Measurements from ENCODE around the gene CMTM3. TPM values are rescaled to one million over a fixed set of nuclear protein-coding genes. Genes with fewer than 3 reads are reported as not detected.

The CMTM3 gene
- total RNA-seq, 1 experiment from 2014 or later, result 25.5 TPM

DNA sequence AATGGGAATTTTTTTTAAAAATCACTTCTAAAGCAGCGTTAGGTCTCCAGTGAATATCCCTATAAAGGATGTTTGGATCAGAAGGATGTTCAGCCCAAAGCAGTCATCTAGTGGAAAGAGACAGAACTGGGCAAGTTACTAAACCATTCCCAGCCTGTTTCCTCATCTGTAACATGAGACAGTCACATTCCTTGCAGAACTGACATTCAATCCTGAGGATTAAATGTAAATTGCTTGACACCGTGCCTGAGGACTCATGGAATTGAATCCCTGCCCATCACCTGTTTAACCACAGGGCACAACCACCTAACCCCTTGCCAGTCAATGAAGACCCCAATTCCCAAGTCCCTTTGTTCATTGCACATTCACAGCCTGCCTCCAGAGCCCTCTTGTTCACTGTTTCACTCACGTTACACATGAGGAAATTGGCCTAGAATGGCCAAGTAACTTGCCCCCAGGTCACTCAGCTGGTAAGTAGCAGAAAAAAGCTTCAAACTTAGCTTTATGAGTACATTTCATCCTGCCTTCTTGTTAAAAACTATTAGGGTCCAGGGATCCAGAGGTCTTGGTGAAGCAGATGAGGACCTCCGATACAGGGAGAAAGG is 23.8 kb upstream of the CMTM3 start:
- Mint-ChIP-seq H3K9me3 (ENCODE audit: unreplicated experiment) (no peaks in the 10 kb centered on the region), H3K4me3 (ENCODE audit: unreplicated experiment) (no peak overlapping the region), H3K36me3 (ENCODE audit: insufficient read depth, unreplicated experiment) (no peaks in the 10 kb centered on the region), H3K4me1 (ENCODE audit: low read depth, unreplicated experiment) (no peaks in the 10 kb centered on the region), H3K27ac (ENCODE audit: unreplicated experiment) (no peak overlapping the region), H3K27me3 (ENCODE audit: insufficient read depth, unreplicated experiment) (peaks cover 3% of the 10 kb centered on the region)
- intact Hi-C loops (cut with micrococcal nuclease; ENCODE audit: unreplicated experiment), result no loop called here
- peaks cover 9% of the 10 kb centered on the region; the same call in 1 of the 2 replicates for H3K4me1 ChIP-seq
- no TSS peak for BruUV-seq (replicated peaks)
- no peak for DNase-seq
- TF ChIP-seq, protein P1, sequence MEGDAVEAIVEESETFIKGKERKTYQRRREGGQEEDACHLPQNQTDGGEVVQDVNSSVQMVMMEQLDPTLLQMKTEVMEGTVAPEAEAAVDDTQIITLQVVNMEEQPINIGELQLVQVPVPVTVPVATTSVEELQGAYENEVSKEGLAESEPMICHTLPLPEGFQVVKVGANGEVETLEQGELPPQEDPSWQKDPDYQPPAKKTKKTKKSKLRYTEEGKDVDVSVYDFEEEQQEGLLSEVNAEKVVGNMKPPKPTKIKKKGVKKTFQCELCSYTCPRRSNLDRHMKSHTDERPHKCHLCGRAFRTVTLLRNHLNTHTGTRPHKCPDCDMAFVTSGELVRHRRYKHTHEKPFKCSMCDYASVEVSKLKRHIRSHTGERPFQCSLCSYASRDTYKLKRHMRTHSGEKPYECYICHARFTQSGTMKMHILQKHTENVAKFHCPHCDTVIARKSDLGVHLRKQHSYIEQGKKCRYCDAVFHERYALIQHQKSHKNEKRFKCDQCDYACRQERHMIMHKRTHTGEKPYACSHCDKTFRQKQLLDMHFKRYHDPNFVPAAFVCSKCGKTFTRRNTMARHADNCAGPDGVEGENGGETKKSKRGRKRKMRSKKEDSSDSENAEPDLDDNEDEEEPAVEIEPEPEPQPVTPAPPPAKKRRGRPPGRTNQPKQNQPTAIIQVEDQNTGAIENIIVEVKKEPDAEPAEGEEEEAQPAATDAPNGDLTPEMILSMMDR (IDR thresholded peaks at IDR 0.05; ENCODE audit: insufficient read depth in 1 of 2, low read depth in 1 of 2, low read length in 1 of 2, severe bottlenecking in 1 of 2, unreplicated experiment in 1 of 2), result no peak
- no peaks in the 10 kb centered on the region for H3K36me3 ChIP-seq (ENCODE audit: control insufficient read depth, insufficient read depth, low read length)
- ChIA-PET POLR2A (no interaction called here), CTCF (interaction anchor here (1.1 kb wide), 1 partner anchor 24 kb away, joined by 4 read pairs; the partner anchor contains the start of gene CMTM3)
- no peak overlapping the region for H3K4me3 ChIP-seq (ENCODE audit: low read depth, low read length)
- H3K9me3 ChIP-seq, result no peaks in the 10 kb centered on the region
- H3K27me3 ChIP-seq (replicated peaks; ENCODE audit: control insufficient read depth, insufficient read depth, low read length), result no peaks in the 10 kb centered on the region

GRCh38 chr16:66581246-66581952 is 23.1 kb upstream of the CMTM3 start:
- Histone ChIP-seq H3K4me3 (ENCODE audit: low read depth, low read length) (no peak overlapping the region), H3K36me3 (ENCODE audit: control insufficient read depth, insufficient read depth, low read length) (no peaks in the 10 kb centered on the region), H3K9me3 (no peaks in the 10 kb centered on the region), H3K27me3 (replicated peaks; ENCODE audit: control insufficient read depth, insufficient read depth, low read length) (no peaks in the 10 kb centered on the region), H3K4me1 (peaks cover 9% of the 10 kb centered on the region; the same call in 1 of the 2 replicates)
- CTCF ChIA-PET, result interaction anchor here (0.6 to 2.2 kb wide), 3 partner anchors 23 to 253 kb away, joined by 3 to 10 read pairs (median 4); partner anchors contain the start of gene CMTM3
- H3K27me3 Mint-ChIP-seq (ENCODE audit: insufficient read depth, unreplicated experiment), result peaks cover 3% of the 10 kb centered on the region
- POLR2A ChIA-PET, result no interaction called here
- intact Hi-C loops (cut with micrococcal nuclease; ENCODE audit: unreplicated experiment), result no loop called here
- DNase-seq, result no peak
- no peaks in the 10 kb centered on the region for H3K36me3 Mint-ChIP-seq (ENCODE audit: insufficient read depth, unreplicated experiment)
- no peaks in the 10 kb centered on the region for H3K4me1 Mint-ChIP-seq (ENCODE audit: low read depth, unreplicated experiment)
- TF ChIP-seq, protein P1 (IDR thresholded peaks at IDR 0.05; ENCODE audit: insufficient read depth in 1 of 2, low read depth in 1 of 2, low read length in 1 of 2, severe bottlenecking in 1 of 2, unreplicated experiment in 1 of 2), result no peak
- no TSS peak for BruUV-seq (replicated peaks)
- no peak overlapping the region for H3K4me3 Mint-ChIP-seq (ENCODE audit: unreplicated experiment)
- no peaks in the 10 kb centered on the region for H3K9me3 Mint-ChIP-seq (ENCODE audit: unreplicated experiment)
- no peak overlapping the region for H3K27ac Mint-ChIP-seq (ENCODE audit: unreplicated experiment)

- TF ChIP-seq, protein P1 (IDR thresholded peaks at IDR 0.05; ENCODE audit: insufficient read depth in 1 of 2, low read depth in 1 of 2, low read length in 1 of 2, severe bottlenecking in 1 of 2, unreplicated experiment in 1 of 2), result no peak
- Mint-ChIP-seq H3K27me3 (ENCODE audit: insufficient read depth, unreplicated experiment) (peaks cover 3% of the 10 kb centered on the region), H3K36me3 (ENCODE audit: insufficient read depth, unreplicated experiment) (no peaks in the 10 kb centered on the region), H3K27ac (ENCODE audit: unreplicated experiment) (no peak overlapping the region), H3K4me3 (ENCODE audit: unreplicated experiment) (no peak overlapping the region), H3K4me1 (ENCODE audit: low read depth, unreplicated experiment) (no peaks in the 10 kb centered on the region), H3K9me3 (ENCODE audit: unreplicated experiment) (no peaks in the 10 kb centered on the region)
- Histone ChIP-seq H3K4me3 (ENCODE audit: low read depth, low read length) (no peak overlapping the region), H3K27me3 (replicated peaks; ENCODE audit: control insufficient read depth, insufficient read depth, low read length) (no peaks in the 10 kb centered on the region), H3K9me3 (no peaks in the 10 kb centered on the region), H3K36me3 (ENCODE audit: control insufficient read depth, insufficient read depth, low read length) (no peaks in the 10 kb centered on the region), H3K4me1 (peaks cover 8% of the 10 kb centered on the region; the same call in 1 of the 2 replicates)
- CTCF ChIA-PET, result no interaction called here
- no TSS peak for BruUV-seq (replicated peaks)
- no peak for DNase-seq
- intact Hi-C loops (cut with micrococcal nuclease; ENCODE audit: unreplicated experiment), result loop anchor here (5.0 kb wide), 1 partner anchor 178 kb away; no protein-coding TSS in a partner anchor
- POLR2A ChIA-PET, result no interaction called here
These were observed 18.8 kb upstream of the CMTM3 start for GRCh38 chr16:66585481-66586239.

Data from Caco-2 (cell line).